CD4-positive, alpha-beta T cell treated with Interleukin-17A for 1 hour (primary cell): ENCODE measurements around the gene DPPA4.

ENCODE experiments used
- DNase-seq: peaks from one replicate; pipeline ENCODE4 v3.0.0-alpha.2; 2020

DPPA4 gene

DNA sequence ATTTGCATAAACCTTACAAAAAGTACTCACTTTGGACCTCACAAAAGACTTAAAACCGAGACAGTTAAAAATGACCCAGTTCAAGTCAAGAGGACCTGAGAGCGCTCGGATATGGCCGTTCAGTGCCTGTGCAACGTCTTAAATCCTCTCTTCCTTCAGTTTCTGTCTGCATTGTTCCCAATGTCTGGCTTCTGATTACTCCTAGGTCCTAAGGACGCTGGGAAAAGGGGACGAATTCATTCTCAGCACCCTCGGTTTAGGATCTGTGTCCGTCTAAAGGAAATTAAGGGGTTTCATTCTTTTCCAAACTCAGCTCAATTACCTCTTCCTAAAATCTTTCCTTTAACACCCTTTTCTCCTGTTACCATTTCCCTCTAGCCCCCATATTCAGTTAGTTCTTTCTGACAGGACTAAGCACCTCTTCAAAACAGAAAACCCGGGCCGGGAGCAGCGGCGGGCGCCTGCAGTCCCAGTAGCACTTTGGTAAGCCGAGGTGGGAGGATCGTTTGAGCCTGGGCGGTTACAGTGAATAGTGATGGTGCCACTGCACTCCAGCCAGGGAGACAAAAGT is 970 bp downstream of the DPPA4 start:
- no peak for DNase-seq

DNA sequence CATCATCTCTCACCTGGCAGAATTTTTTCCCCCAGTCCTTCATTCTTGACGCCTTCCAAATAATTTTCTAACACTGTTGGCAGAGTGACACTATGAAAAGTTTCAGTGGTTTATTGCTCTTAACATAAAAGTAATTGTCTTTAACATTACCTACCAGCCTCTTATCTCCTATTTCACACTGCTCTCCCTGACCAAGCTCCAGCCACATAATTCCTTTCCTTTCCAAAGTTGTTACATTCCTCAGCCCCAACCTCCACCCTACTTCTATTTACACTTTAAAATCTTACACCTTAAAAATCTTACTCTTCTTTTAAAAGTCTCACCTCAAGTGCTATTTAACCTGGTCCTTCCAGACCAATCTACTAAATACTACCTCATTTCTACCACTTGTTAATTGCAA is 2.8 kb downstream of the DPPA4 start:
- no peak for DNase-seq

- no peak for DNase-seq
These were observed 5.7 kb downstream of the DPPA4 start for GRCh38 chr3:109331692-109332091.

DNA sequence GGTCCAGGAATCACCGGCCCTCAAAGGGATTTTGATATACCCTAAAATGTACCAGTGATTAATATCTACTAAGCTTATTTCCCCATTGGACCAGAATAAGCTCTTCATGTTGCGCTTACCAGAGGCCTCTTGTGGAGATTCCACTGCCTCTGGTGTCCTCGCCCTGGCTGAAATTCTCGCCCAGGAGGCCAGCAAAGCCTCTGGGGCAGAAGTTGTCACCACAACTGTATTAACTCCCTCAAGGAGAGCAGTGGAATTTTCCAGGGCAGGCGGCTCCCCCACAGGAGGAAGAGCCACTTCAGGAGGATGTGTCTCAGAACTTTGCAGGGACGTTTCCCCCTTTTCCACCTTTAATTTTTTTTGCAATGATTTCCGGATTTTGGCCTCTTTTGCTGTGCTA is 6.9 kb downstream of the DPPA4 start:
- no peak for DNase-seq

- DNase-seq, result no peak
These were observed 9.1 kb downstream of the DPPA4 start for GRCh38 chr3:109328202-109328601.

DNA sequence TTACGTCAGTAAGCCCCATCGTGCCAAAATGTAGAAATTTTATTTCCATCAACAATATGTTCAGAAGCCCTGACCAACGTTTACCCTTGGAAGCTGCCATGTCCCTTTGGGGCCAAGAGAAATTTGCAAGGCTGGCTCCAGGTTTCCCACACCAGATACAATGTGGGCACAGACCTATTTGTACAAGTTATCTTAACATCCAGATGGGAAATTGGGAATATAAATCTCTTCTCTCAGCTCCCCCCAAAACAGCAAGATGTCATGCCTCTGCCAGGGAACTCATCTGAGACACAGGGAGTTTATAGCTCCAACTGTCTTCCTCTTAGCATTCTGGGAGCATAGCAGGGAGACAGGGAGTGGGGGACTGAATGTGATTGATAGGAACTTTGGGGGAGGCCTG is 11.7 kb downstream of the DPPA4 start:
- DNase-seq, result no peak

DNA sequence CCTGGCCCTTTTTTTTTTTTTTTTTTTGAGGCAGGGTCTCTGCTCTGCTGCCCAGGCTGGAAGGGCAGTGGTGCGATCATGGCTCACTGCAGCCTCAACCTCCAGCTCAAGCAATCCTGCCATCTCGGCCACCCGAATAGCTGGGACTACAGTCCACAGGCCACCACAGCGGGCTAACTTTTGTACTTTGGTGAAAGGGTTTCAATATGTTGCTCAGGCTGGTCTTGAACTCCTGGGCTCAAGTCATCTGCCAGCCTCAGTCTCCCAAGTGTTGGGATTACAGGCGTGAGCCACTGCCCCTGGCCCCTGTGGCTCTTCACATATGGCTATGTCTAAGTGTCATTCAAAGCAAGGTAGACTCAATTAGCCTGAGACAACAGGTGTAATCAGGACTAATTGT is 12.2 kb downstream of the DPPA4 start:
- DNase-seq, result no peak

DNA sequence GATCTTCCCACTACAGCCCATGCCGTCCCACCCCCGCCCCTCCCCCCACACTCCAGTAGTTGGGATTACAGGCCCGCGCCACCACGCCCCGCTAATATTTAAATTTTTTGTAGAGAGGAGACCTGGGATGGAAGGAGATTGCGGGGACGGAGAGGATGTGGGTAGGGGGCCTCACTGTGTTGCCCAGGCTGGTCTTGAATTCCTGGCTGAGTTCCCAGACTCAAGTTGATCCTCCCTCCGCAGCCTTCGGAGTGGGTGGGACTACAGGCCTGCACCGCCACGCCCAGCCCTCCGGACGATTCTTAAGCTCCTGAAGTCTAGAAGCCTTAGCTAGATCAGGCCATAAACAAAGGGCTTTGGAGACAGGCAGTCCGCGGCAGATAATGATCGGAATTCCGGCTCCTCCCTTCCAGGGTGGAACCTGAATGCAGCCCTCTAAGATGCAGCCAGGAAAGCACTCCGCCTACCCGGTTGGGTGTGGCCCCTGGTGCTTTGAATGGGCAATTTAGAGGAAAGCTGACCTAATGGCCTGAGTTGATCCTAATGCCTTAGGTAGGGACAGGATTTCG is 21.1 kb downstream of the DPPA4 start, which contains the start of gene DPPA2:
Gene DPPA2 (minus strand): TSS at position 356 of the 569 bp plus-strand sequence. CDS start 1,975 bp downstream, outside the sequence.
- DNase-seq, result no peak

- no peak for DNase-seq
These were observed 24.3 kb downstream of the DPPA4 start for GRCh38 chr3:109313061-109313460.

DNA sequence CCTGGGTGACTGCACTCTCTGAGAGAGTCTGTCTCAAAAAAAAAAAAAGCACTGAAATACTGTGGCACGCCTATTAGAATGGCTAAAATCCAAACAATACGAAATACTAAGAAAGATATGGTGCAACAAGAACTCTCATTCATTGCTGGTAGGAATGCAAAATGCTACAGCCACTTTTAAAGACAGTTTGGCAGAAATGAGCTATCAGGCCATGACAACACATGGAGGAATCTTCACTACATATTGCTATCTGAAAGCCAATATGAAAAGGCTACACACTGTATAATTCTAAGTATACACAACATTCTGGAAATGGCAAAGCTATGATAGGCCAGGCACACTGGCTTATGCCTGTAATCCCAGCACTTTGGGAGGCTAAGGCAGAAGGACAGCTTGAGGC is 39.9 kb downstream of the DPPA4 start:
- DNase-seq, result no peak

- DNase-seq, result no peak
These were observed 53.3 kb downstream of the DPPA4 start for GRCh38 chr3:109284071-109284470.

- DNase-seq, result no peak
These were observed 58.8 kb downstream of the DPPA4 start for GRCh38 chr3:109278546-109278945.

GRCh38 chr3:109278141-109278540 is 59.2 kb downstream of the DPPA4 start:
- DNase-seq, result no peak
